LNCAP (cell line): ENCODE measurements around the gene STEAP1B.

Experiments used
- CTCF ChIP-seq: fragments of 450-650 bp; IDR thresholded peaks from 2 replicates; pipeline ENCODE4 v1.5.1; 2017; ENCODE audit warnings: mild to moderate bottlenecking

The STEAP1B gene

GRCh38 chr7:22445853-22446252 lies 54.1 kb downstream of the STEAP1B start:
- TF ChIP-seq CTCF, result no peak

- no peak for TF ChIP-seq CTCF
Measured at GRCh38 chr7:22445140-22445743, 54.7 kb downstream of the STEAP1B start.

GRCh38 chr7:22444181-22444971 lies 55.6 kb downstream of the STEAP1B start:
- TF ChIP-seq CTCF, result no peak

- no peak for TF ChIP-seq CTCF
Measured at GRCh38 chr7:22443370-22444180, 56.4 kb downstream of the STEAP1B start.

GRCh38 chr7:22442882-22443369 lies 57.1 kb downstream of the STEAP1B start:
- no peak for TF ChIP-seq CTCF

- no peak for TF ChIP-seq CTCF
Measured at GRCh38 chr7:22442187-22442881, 57.7 kb downstream of the STEAP1B start.

- TF ChIP-seq CTCF, result no peak
Measured at GRCh38 chr7:22441157-22441556, 58.8 kb downstream of the STEAP1B start.
